ENCODE results near the gene MAP2K3. TPM values are rescaled to one million over a fixed set of nuclear protein-coding genes. Genes with fewer than 3 reads are reported as not detected.

MAP2K3 gene
- total RNA-seq, 1 experiment from 2014 or later: 98.1 TPM

DNA sequence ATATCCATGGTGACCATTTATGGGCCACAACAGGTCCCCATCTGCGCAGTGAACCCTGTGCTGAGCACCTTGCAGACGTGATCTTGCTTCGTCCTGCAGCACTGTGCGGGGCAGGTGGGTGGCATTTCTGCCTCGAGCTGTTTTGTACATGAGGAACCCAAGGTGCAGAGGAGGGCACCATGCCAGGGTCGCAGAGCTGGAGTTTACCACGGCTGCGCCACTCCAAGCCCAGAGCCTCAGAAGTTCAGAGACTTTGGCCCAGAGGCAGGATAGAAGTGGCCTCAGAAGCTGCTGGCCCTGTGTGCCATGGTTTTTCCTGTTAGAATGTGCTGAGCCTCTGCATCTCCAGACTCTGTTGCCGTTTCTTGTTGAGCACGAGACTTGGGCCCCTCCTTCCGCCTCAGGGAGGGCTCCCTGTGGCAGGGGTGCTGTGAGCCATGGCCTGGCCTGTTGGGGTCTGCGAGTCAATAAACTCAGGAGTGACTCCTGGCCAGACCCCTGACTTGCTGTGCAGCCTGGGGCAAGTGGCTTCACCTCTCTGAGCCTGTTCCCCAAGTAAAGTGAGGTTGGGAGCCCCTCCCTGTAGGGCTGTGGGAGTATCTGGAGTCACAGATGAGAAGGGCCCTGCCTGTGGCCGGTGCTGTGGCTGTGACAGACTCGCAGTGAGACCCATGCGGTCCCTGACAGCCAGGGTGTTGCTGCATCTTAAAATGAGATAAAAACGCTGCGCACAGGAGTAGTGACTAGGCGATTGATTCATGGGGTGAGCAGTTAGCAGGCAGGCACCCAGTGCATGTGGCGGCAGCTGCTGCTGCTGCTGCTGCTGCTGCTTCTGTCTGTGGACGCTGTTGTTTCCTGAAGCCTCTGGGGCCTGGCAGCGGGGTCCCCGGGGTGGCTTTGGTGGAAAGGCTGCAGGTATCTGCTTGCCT lies 11.8 kb downstream of the MAP2K3 start:
- CTCF ChIA-PET: interaction anchor here (0.7 kb wide), 1 partner anchor 16 kb away, joined by 4 read pairs; no protein-coding TSS in a partner anchor
- no peaks in the 10 kb centered on the region for H3K9me3 ChIP-seq (ENCODE audit: insufficient read depth, low read depth)
- H3K79me2 ChIP-seq (ENCODE audit: low read depth): peaks cover 50% of the 10 kb centered on the region
- H3K4me1 ChIP-seq (replicated peaks; ENCODE audit: insufficient read depth): no peaks in the 10 kb centered on the region
- no peaks in the 10 kb centered on the region for H3K36me3 ChIP-seq (ENCODE audit: low read depth)
- no peak for DNase-seq
- no peaks in the 10 kb centered on the region for H3K27me3 ChIP-seq (ENCODE audit: insufficient read depth, low read depth)
- H3K4me2 ChIP-seq: no peak overlapping the region
- H2AFZ ChIP-seq: no peak overlapping the region
- H4K20me1 ChIP-seq (ENCODE audit: insufficient read depth): peaks cover 77% of the 10 kb centered on the region
- 0 out of 2 replicates have a peak, but pooled peaks cover 3% of the 10 kb centered on the region for H3F3A ChIP-seq (ENCODE audit: insufficient read depth, low read depth)
- no peak for TF ChIP-seq EZH2 (IDR thresholded peaks at IDR 0.05; ENCODE audit: low read depth)
- TF ChIP-seq, protein P1, sequence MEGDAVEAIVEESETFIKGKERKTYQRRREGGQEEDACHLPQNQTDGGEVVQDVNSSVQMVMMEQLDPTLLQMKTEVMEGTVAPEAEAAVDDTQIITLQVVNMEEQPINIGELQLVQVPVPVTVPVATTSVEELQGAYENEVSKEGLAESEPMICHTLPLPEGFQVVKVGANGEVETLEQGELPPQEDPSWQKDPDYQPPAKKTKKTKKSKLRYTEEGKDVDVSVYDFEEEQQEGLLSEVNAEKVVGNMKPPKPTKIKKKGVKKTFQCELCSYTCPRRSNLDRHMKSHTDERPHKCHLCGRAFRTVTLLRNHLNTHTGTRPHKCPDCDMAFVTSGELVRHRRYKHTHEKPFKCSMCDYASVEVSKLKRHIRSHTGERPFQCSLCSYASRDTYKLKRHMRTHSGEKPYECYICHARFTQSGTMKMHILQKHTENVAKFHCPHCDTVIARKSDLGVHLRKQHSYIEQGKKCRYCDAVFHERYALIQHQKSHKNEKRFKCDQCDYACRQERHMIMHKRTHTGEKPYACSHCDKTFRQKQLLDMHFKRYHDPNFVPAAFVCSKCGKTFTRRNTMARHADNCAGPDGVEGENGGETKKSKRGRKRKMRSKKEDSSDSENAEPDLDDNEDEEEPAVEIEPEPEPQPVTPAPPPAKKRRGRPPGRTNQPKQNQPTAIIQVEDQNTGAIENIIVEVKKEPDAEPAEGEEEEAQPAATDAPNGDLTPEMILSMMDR (conservative IDR thresholded peaks at IDR 0.05): no peak
- H3K9me2 ChIP-seq (ENCODE audit: insufficient read depth): no peaks in the 10 kb centered on the region
- BruUV-seq (replicated peaks): no TSS peak
- no peak overlapping the region for H3K4me3 ChIP-seq
- intact Hi-C loops (cut with micrococcal nuclease; ENCODE audit: unreplicated experiment): no loop called here
- POLR2A ChIA-PET (ENCODE audit: unreplicated experiment): interaction anchor here (0.7 kb wide), 1 partner anchor 10 kb away, joined by 3 read pairs; no protein-coding TSS in a partner anchor
- no peak overlapping the region for H3K27ac ChIP-seq

DNA sequence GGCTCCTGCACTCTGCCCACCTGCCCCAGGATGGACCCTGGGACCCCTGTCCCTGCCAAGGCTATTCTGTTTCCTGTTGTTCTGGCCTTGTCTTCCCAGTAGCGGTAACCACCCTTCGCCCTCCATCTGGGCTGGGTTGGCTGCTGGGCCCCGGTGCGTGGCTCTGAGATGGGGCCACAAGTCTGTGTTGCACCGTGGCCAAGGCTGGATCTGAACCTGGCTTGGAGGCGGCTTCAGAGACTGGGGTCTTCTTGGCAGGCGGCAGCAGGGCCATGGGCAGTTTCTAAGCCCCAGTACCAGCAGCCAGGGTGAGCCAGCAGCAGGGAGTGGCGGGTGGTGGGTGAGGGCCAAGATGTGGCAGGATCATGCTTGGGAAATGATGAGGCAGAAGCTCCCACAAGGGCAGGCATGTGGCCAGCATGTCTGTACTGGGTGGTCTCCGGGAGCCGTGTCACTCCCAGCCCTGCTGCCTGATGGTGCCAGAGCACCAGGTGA lies 12.6 kb downstream of the MAP2K3 start:
- Histone ChIP-seq H3K4me2 (no peak overlapping the region), H3K4me1 (replicated peaks; ENCODE audit: insufficient read depth) (no peaks in the 10 kb centered on the region), H2AFZ (no peak overlapping the region), H3K36me3 (ENCODE audit: low read depth) (no peaks in the 10 kb centered on the region), H3K79me2 (ENCODE audit: low read depth) (peaks cover 43% of the 10 kb centered on the region), H3K27ac (no peak overlapping the region), H4K20me1 (ENCODE audit: insufficient read depth) (peaks cover 74% of the 10 kb centered on the region), H3K4me3 (no peak overlapping the region), H3F3A (ENCODE audit: insufficient read depth, low read depth) (no peaks in the 10 kb centered on the region), H3K27me3 (ENCODE audit: insufficient read depth, low read depth) (no peaks in the 10 kb centered on the region), H3K9me3 (ENCODE audit: insufficient read depth, low read depth) (no peaks in the 10 kb centered on the region), H3K9me2 (ENCODE audit: insufficient read depth) (no peaks in the 10 kb centered on the region)
- ChIA-PET POLR2A (ENCODE audit: unreplicated experiment) (no interaction called here), CTCF (no interaction called here)
- intact Hi-C loops (cut with micrococcal nuclease; ENCODE audit: unreplicated experiment): no loop called here
- no TSS peak for BruUV-seq (replicated peaks)
- TF ChIP-seq, protein P1 (conservative IDR thresholded peaks at IDR 0.05): no peak
- no peak for TF ChIP-seq EZH2 (IDR thresholded peaks at IDR 0.05; ENCODE audit: low read depth)
- no peak for DNase-seq

DNA sequence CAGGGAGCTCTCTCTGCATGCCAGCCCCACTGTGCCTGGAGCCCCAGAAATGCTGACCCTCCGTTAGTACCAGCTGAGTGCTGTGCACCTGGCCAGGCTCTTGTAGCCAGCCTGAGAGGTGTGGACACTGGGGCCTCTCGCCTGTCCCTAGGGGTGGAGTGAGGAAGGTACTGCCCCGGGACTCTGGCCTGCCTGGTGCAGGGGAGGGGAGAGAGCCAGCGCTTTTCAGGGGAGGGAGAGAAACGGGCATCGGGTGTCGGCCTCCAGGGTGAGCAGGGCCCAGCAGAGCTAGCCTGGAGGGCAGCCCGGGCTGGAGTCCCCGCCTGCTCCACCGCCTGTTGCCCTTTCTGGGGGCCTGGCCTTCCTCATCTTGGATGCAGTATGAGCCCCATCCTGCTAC lies 13.1 kb downstream of the MAP2K3 start:
- Histone ChIP-seq H3K4me3 (no peak overlapping the region), H3K27me3 (ENCODE audit: insufficient read depth, low read depth) (no peaks in the 10 kb centered on the region), H3K9me2 (ENCODE audit: insufficient read depth) (no peaks in the 10 kb centered on the region), H2AFZ (no peak overlapping the region), H3K9me3 (ENCODE audit: insufficient read depth, low read depth) (no peaks in the 10 kb centered on the region), H3F3A (ENCODE audit: insufficient read depth, low read depth) (no peaks in the 10 kb centered on the region), H3K79me2 (ENCODE audit: low read depth) (peaks cover 38% of the 10 kb centered on the region), H3K36me3 (ENCODE audit: low read depth) (no peaks in the 10 kb centered on the region), H4K20me1 (ENCODE audit: insufficient read depth) (peaks cover 70% of the 10 kb centered on the region), H3K4me1 (replicated peaks; ENCODE audit: insufficient read depth) (no peaks in the 10 kb centered on the region), H3K4me2 (no peak overlapping the region), H3K27ac (no peak overlapping the region)
- TF ChIP-seq, protein P1 (conservative IDR thresholded peaks at IDR 0.05): no peak
- TF ChIP-seq EZH2 (IDR thresholded peaks at IDR 0.05; ENCODE audit: low read depth): no peak
- intact Hi-C loops (cut with micrococcal nuclease; ENCODE audit: unreplicated experiment): no loop called here
- no peak for DNase-seq
- ChIA-PET CTCF (no interaction called here), POLR2A (ENCODE audit: unreplicated experiment) (no interaction called here)
- no TSS peak for BruUV-seq (replicated peaks)

All from PC-9 (cell line).